HPDE6-E6E7 (cell line): ENCODE data around the gene ST7.
"Not testable (repeated sequence)": the region's sequence is repeated elsewhere in the genome, so short reads cannot be mapped to it uniquely, and the experiment has no call there.

Experiments
- DNase-seq: peaks from one replicate; pipeline ENCODE4 v3.0.0; 2011; ENCODE audit warnings: missing footprints; ENCODE audit errors: extremely low spot score

Gene ST7

DNA sequence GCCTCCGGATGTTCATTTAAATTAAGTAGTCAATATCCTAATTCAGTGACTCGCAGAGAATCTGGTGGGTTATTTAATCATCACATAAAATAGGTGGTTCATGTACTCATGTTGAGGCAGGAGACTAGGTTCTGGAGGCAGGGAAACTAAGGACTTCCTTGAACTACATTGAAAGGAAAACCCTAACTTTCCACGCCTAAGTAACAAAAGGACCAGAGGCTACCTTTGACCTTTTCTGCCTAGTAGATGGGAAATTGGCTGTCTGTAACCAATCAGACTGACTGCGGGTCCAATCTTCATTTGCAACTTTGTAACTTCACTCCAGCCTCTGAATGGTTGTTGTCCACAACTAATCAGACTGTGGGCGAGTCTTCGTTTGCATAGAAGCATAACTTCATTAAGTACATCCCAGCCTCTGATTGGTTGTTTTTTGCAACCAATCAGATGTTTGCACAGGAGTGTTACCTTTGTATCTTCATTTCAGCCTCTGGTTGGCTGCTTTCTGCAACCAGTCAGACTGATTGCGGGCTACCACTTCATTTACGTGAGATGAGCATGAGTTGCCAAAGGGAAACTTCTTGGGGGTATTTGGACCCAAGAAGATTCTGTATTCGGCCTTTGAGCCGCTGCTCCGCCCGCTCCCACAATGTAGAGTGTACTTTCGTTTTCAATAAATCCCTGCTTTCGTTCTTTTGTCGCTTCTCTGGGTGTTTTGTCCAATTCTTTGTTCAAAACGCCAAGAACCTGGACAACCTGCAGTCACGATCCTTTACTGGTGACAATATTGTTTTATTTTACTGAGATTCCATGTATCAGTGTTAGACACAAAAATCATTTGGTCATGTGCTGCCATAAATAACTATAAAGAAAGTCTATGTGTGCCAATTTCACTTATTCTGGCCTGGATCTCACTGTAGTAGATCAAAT is 1.7 kb upstream of the ST7 start:
- DNase-seq = no peak

DNA sequence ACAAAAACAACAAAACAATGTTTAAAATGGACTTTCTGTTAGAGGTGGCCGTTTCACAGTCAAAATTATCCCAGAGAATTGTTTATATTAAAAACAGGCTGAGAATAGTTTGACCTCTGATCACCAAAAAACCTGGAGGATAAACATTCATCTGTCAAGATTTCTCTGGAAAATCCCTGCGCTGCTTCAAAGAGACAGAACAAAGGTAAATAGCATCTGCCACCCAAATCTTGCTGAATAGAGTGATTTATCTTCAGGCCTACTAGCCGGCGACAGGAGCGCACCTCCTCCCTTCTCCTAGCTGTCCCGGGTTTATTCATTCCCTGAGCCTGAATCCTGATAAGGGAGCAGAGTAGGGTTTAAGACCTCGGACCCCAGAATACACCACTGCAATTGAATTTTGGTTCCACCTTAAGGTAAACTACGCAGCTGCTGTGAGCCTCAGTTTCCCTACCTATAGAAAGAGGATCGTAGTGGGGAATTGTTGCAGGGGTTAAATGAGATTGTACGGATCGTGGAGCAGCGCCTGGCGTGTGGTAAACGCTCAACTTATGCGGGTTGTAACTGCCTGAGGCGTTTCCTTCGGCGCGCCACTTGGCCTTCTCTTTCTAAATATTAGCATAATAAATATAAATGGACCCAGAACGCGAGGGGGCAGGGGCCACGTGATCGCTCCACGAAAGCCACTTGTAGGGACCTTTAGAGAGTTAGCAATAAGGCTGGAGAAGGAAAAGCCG is 498 bp upstream of the ST7 start:
- DNase-seq = peak; percentile 15

- DNase-seq = peak; percentile 42
These were observed 871 bp downstream of the ST7 start for GRCh38 chr7:116953906-116954838.

- DNase-seq = no peak
These were observed 2.0 kb downstream of the ST7 start for GRCh38 chr7:116955340-116955739.

- no peak for DNase-seq
These were observed 2.6 kb downstream of the ST7 start for GRCh38 chr7:116955801-116956476.

GRCh38 chr7:116956477-116956804 is 3.1 kb downstream of the ST7 start:
- no peak for DNase-seq

- DNase-seq = no peak
These were observed 4.6 kb downstream of the ST7 start for GRCh38 chr7:116957874-116958273.

DNA sequence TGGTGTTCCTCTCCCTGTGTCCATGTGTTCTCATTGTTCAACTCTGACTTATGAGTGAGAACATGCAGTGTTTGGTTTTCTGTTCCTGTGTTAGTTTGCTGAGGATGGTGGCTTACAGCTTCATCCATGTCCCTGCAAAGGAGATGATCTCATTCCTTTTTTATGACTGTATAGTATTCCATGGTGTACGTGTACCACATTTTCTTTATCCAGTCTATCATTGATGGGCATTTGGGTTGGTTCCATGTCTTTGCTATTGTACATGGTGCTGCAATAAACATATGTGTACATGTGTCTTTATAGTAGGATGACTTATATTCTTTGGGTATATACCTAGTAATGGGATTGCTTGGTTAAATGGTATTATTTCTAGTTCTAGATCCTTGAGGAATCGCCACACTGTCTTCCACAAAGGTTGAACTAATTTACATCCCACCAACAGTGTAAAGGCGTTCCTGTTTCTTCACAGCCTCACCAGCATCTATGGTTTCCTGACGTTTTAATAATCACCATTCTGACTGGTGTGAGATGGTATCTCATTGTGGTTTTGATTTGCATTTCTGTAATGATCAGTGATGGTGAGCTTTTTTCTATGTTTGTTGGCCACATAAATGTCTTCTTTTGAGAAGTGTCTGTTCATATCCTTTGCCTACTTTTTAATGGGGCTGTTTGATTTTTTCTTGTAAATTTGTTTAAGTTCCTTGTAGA is 8.8 kb downstream of the ST7 start:
- not testable (repeated sequence) for DNase-seq

- DNase-seq = no peak
These were observed 9.9 kb downstream of the ST7 start for GRCh38 chr7:116963234-116963633.

GRCh38 chr7:116966601-116967000 is 13.3 kb downstream of the ST7 start:
- DNase-seq = no peak

DNA sequence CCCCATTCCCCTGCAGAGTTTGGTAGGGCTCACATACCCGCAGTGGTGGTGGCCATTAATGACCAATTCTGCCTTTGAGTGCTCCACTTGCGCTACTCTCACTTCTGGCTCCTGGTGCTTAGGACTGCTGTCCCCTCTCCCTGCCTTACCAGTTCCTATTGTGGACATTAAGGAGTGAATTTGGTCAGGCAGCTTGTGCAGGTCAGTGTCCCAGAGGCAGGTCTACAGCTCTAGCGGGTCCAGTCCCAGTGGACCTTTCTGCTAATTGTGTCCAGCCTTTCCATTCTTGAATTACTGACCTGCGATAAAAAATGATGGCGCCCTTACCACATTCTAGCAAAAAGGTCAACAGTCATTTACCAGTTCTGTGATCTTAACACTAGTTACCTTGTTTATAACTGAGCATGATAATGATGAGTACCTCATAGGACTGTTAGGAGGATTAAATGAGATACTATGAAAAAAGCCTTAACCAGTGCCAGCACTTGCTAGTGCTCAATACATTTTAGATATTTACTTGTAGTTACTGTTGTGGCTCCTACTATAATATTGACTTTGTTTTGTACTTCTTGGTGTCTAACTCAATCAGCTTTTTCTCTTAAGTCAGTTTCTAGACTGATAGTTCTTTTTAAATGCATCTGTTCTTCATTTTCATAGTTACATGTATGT is 14.1 kb downstream of the ST7 start:
- DNase-seq = no peak

- DNase-seq = no peak
These were observed 14.7 kb downstream of the ST7 start for GRCh38 chr7:116967983-116968382.

DNA sequence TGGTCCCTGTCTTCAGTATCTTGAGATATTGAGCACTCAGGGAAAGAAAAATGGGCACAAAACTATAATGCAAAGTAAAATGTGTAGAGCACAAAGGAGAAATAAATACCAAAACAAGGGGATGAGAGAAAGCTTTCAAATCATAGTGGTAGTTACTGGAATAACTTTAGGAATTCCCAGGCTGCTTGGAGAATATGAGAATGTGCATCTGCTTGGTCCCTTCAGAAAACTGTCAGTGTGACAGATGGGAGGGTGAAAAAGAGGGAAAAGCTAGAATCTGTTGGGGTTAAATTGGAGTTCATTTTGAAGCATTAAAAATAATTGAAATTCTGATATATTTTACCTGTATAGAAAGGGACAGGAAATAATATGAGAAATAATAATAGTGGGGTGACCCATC is 15.3 kb downstream of the ST7 start:
- DNase-seq = no peak

- no peak for DNase-seq
These were observed 16.1 kb downstream of the ST7 start for GRCh38 chr7:116969371-116969902.

DNA sequence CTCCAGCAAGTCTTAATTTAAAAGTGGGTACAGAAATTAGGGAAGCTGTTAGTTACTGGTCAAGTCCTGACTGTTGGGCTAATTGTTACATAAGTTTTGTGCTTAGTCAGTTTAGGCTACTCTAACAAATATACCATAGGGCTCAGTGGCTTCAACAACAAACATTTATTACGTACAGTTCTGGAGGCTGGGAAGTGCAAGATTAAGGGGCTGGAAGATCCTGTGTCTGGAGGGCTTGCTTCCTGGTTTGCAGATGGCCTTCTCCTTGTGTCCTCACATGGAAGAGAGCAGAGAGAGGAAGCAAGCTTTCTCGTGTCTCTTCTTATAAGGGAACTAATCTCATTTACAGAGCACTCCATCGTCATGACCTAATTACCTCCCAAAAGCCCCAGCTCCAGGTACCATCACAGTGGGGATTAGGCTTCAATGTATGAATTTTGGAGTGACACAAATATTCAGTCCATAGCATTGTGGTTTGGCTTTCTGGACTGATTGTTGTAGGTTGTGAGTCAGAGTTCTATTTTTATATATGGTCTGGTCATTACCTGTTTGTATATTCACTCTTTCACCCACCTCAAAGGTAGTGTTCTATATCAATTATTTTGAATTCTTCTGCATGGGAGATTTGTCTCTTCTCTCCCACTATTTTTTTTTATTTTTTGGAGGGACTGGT is 17.1 kb downstream of the ST7 start:
- DNase-seq = no peak

DNA sequence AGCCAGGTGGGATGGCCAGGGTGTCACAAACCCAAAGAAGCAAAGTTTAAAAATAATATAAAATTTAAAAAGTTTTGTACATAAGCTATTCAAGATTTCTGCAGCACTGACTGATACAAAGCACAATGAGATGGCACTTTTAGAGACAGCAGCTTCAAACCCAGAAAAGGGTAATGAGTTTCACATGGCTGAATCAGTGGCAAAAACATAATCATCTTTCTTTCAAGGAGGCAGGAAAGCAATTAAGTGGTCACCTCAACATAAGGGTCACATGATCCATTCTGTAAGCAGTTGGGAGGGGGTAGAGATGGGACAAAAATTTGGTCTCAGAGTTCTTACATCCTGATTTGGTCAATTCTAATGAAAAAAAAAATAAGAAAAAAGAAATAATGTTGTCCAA is 17.9 kb downstream of the ST7 start:
- DNase-seq = not testable (repeated sequence)

GRCh38 chr7:116971869-116972268 is 18.6 kb downstream of the ST7 start:
- DNase-seq = no peak

DNA sequence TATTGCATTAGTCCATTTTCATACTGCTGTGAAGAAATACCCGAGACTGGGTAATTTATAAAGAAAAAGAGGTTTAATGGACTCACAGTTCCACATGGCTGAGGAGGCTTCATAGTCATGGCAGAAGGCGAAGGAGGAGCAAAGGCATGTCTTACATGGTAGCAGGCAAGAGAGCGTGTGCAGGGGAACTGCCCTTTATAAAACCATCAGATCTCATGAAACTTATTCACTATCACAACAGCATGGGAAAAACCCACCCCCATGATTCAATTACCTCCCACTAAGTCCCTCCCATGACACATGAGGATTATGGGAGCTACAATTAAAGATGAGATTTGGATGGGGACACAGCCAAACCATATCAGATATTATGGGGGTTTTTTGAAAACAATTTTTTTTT is 21.7 kb downstream of the ST7 start:
- DNase-seq = not testable (repeated sequence)

DNA sequence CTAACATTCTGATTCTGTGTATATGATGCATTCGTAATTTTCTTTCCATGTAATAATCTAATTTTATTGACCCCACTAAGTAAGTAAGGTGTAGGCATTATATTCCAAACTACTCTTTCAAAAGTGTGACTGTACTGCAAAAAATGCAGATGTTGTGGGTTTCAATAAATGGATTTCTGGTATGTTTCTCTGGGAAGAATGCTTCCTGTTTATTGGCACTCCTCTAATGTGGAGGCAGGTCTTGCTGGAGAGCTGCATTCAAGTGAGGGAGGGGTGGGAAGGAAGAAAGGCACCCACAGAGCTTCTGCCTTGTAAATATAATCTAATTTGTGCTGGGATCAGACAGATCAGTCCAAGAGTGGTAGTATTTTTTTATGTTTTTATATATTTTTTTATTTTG is 23.9 kb downstream of the ST7 start:
- no peak for DNase-seq
